HEK293T (cell line): ENCODE data around the gene IL1RN.

Source experiments
- FOXM1 ChIP-seq: fragments of 450-650 bp; IDR thresholded peaks from 2 replicates; pipeline ENCODE4 v1.6.1; 2017; ENCODE audit warnings: mild to moderate bottlenecking, borderline replicate concordance
- PKNOX1 ChIP-seq: fragments of 450-650 bp; IDR thresholded peaks from 2 replicates; pipeline ENCODE4 v1.6.1; 2016
- SP1 ChIP-seq: fragments of 450-650 bp; IDR thresholded peaks from 2 replicates; pipeline ENCODE4 v1.6.1; 2017
- ZNF384 ChIP-seq: fragments of 450-650 bp; IDR thresholded peaks from 2 replicates; pipeline ENCODE4 v1.6.1; 2016

- TF ChIP-seq ZNF384, result no peak
- no peak for TF ChIP-seq PKNOX1
- TF ChIP-seq SP1, result no peak
- no peak for TF ChIP-seq FOXM1
Observed at GRCh38 chr2:113173542-113174375, 46.4 kb downstream of the IL1RN start, which contains the start of gene PSD4.
